Stimulated activated CD8-positive, alpha-beta memory T cell treated with anti-CD3 and anti-CD28 coated beads, Interleukin-7, amount 100 ng/mL, for 1 hour (primary cell): ENCODE data around the gene TBX2.

Source experiments
- DNase-seq, 2 donors: peaks; one replicate each; pipeline ENCODE4 v3.0.0-alpha.2; 2020; ENCODE audit warnings: low read depth in 2 of 2

TBX2 gene

DNA sequence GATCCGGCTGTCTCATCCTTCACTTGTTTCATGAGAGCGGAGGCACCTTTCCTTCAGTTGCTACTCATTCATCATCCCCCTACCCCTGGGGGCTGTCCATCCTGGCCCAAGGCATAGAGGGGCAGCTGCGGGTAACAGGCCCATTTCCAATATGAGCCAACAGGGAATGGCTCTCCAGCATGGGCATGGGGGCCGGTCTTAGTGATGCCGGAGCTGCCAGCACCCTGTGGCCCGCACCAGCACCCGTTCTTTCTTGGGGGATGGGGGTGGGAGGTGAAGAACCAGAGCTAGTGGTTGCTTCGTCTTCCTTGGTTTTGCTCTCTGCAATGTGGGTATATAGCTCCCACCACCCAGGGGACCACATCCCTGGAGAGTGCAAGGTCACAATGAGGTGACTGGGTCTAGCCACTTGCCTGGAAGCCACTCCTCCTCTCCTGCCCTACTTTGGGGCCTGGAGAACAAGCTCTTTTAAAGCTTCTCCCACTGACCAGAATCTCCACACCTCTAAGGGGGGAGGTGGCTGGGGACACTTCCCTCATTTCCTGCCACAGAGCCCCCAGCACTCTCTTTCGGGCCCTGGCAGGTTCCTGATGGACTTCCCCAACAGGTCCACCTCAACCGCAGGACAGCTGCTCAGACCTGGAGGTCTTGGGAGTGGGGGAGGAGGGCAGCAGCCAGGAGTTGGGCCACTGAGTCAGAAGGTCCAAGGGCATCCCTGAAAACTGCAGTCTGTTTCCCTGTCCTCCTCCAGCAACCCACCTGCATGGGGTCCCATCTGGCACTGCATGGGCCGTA lies 11.9 kb upstream of the TBX2 start:
- DNase-seq: no peak

- no peak for DNase-seq
Observed at GRCh38 chr17:61388561-61389356, 10.9 kb upstream of the TBX2 start.

- DNase-seq: no peak
Observed at GRCh38 chr17:61389670-61390478, 9.8 kb upstream of the TBX2 start.

- no peak for DNase-seq
Observed at GRCh38 chr17:61390479-61390791, 9.2 kb upstream of the TBX2 start.

DNA sequence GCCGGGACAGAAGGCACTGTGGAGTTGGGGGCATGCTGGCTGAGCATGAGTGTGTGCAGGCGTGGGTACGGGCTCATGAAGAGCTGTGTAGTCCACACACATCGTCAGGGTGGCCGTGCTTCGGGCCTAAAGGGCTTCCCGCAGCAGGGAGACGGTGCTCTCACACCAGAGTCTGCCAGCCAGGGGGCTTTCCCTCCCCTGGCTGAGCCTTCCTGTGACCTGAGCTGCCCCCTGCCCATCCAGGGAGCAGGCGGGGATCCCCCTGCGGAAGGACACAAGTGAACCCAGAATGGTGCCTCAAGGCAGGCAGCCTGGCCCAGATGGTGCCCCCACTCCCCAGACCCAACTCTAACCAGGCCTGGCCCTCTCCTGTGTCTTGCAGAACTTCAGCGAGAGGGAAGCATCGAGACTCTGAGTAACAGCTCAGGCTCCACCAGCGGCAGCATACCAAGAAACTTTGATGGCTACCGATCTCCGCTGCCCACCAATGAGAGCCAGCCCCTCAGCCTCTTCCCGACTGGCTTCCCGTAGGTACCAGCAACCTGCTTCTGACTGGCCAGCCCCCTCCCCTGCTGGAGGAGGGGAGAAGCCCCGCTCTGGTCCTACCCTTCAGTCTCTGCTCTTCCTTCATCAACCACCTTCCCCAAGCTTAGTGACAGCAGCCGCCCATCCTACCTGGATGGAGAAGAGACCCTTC lies 7.9 kb upstream of the TBX2 start:
- no peak for DNase-seq

DNA sequence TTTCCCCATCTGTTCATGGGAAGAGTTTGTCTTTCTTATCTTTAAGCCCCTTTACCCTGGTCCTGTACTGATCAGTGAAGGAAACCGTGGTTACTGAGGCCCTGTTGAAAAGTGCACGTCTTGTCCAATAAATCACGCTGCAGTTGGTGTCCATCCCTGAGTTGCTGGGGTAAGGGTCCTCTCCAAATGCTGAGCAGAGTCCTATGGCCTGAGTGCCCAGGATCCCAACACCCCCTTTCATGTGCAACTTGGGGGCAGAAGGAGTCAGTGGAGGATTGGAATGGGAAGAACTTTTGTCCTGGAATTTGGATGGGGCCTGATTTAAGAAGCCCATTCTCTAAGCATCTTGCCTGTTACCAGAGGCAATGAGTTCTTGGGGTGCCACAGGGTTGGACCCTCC lies 7.0 kb upstream of the TBX2 start:
- no peak for DNase-seq

GRCh38 chr17:61393550-61393903 lies 6.1 kb upstream of the TBX2 start:
- no peak for DNase-seq

- DNase-seq: no peak
Observed at GRCh38 chr17:61393904-61394629, 5.6 kb upstream of the TBX2 start.

GRCh38 chr17:61394630-61395408 lies 4.8 kb upstream of the TBX2 start:
- DNase-seq: no peak

- DNase-seq: no peak
Observed at GRCh38 chr17:61395409-61395982, 4.1 kb upstream of the TBX2 start.

DNA sequence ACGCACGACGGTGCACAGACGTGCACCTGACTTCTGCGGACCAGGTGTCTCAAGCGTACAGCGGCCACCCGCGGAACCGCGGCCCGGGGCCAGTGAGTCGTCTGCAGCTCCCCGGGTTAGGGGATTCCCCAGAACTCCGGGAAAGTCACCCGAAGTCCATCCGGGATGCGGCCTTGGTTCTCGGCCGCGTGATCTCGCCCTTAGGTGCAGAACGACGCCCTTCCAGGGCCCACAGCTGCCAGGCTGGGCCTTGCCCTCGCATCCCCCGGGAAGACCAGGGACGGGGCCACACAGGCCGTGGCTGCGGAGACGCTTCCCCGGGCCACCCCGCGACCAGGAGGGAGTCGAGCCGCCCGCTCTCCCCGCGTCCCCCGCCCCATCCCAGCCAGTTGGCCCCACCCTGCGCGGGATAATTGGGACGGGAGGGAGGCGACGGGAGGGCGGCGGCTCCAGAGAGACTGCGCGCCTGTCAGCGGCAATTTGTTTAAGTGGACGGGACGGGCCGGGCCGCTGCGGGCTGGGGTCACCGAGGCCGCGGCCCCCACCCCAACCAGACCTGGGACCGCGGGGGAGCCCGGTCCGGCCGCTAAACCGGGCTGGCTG lies 3.6 kb upstream of the TBX2 start:
- DNase-seq: no peak

GRCh38 chr17:61396586-61397085 lies 3.0 kb upstream of the TBX2 start:
- DNase-seq: no peak

GRCh38 chr17:61397086-61397842 lies 2.4 kb upstream of the TBX2 start:
- DNase-seq: no peak

DNA sequence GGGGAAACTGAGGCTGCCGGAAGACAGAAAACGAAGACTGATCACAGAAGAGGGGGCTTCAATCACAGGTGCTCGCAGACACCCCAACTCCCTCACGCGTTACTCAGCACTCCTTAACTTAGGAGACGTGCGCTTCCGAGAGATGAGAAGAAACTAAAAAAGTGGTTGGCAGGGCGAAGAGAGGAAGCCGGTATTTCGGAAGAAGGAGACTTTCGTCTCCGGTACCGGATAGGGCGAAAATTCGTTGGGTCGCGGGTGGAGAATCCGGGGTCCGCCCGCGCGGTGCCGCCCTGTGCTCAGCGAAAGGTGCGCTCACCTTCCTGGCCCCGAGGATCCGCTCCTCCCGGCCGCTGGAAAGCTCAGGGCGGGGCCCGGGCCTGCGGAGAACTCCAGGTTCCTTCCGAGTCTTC lies 917 bp upstream of the TBX2 start:
- DNase-seq: no peak

- no peak for DNase-seq
Observed at GRCh38 chr17:61400066-61400716, 548 bp downstream of the TBX2 start.

GRCh38 chr17:61400717-61401388 lies 1.2 kb downstream of the TBX2 start:
- DNase-seq: no peak

DNA sequence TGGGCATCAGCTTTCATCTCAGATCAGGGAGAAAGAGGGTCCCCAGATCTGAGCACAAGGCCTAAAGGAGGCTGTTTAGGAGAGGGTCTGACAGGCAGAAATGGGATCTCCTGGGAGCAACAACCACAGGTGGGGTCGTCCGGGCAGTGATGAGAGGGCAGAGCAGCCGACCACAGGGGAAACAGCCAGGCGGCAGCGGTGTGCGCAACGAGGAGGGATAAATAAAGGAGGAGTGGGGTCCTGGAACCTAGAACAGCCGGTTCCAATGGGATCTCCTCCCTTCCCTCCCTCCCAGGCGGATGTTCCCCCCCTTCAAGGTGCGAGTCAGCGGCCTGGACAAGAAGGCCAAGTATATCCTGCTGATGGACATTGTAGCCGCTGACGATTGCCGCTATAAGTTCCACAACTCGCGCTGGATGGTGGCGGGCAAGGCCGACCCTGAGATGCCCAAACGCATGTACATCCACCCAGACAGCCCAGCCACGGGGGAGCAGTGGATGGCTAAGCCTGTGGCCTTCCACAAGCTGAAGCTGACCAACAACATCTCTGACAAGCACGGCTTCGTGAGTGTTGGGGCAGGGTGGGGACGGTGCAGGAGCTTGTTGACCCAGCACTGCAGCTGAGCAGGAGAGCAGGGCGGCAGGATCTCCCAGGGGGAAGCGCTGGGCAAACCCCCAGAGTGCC lies 1.9 kb downstream of the TBX2 start:
- DNase-seq: no peak
